ENCODE measurements around the gene TMEM187.

TMEM187 gene

DNA sequence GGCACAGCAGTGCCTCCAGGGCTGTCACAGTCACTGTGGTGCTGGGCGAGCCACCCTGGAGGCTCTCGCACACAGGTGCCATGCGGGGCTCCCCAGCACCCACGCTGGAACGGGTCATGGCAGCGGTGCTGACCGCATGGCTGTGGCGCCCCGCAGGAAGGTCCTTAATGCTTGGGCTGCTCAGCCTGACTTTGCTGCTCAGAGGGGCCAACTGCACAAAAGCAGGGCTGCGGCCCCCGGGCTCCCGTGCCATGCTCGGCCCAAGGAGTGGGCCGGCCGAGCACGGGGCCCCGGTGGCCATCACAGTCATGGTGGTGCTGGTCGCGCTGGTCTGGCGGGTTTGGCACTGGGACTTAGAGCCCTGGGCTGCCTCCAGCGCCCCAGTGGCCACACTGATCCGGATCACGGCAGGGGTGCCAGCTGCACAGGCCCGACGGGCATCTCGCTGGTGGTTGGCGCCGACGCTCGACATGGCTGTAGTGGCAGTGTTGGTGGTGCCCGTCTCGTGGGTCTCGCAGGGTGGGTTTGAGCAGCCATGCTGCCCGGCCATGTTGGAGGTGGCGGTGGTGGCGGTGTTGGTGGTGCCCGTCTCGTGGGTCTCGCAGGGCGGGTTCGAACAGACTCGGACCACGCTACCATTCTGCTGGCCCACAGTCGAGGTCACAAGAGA lies 17.9 kb upstream of the TMEM187 start:
- no peak for DNase-seq (ENCODE audit: extremely low read depth, low read depth)
- TF ChIP-seq, protein P1, sequence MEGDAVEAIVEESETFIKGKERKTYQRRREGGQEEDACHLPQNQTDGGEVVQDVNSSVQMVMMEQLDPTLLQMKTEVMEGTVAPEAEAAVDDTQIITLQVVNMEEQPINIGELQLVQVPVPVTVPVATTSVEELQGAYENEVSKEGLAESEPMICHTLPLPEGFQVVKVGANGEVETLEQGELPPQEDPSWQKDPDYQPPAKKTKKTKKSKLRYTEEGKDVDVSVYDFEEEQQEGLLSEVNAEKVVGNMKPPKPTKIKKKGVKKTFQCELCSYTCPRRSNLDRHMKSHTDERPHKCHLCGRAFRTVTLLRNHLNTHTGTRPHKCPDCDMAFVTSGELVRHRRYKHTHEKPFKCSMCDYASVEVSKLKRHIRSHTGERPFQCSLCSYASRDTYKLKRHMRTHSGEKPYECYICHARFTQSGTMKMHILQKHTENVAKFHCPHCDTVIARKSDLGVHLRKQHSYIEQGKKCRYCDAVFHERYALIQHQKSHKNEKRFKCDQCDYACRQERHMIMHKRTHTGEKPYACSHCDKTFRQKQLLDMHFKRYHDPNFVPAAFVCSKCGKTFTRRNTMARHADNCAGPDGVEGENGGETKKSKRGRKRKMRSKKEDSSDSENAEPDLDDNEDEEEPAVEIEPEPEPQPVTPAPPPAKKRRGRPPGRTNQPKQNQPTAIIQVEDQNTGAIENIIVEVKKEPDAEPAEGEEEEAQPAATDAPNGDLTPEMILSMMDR (IDR thresholded peaks at IDR 0.05; ENCODE audit: low read depth, low read length, missing control alignments), result no peak
- H3K4me3 ChIP-seq (replicated peaks; ENCODE audit: low read depth, low read length), result no peak overlapping the region

DNA sequence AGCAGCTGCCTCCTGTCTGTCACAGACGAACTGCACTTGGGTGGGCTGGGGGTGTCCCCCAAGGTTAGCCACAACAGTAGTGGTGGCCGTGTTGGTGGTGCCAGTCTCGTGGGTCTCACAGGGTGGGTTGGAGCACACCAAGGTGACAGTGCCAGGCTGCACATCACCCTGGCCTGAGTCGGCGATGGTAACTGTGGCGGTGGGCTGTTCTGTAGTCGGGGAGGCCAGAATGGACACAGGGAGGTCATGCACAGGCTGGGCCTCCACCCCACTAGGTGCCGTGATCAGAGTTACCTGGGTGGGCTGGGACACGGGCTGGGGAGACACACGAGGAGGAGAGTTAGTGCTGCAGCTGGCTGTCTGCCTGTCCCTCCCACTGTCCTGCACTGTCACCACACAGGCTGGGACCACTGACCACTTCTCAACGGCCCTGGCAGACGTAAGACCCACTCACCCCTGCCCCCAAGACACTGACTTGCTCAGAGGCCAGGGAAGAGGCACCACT lies 17.3 kb upstream of the TMEM187 start:
- TF ChIP-seq, protein P1 (IDR thresholded peaks at IDR 0.05; ENCODE audit: low read depth, low read length, missing control alignments), result no peak
- DNase-seq (ENCODE audit: extremely low read depth, low read depth), result no peak
- H3K4me3 ChIP-seq (replicated peaks; ENCODE audit: low read depth, low read length), result no peak overlapping the region

DNA sequence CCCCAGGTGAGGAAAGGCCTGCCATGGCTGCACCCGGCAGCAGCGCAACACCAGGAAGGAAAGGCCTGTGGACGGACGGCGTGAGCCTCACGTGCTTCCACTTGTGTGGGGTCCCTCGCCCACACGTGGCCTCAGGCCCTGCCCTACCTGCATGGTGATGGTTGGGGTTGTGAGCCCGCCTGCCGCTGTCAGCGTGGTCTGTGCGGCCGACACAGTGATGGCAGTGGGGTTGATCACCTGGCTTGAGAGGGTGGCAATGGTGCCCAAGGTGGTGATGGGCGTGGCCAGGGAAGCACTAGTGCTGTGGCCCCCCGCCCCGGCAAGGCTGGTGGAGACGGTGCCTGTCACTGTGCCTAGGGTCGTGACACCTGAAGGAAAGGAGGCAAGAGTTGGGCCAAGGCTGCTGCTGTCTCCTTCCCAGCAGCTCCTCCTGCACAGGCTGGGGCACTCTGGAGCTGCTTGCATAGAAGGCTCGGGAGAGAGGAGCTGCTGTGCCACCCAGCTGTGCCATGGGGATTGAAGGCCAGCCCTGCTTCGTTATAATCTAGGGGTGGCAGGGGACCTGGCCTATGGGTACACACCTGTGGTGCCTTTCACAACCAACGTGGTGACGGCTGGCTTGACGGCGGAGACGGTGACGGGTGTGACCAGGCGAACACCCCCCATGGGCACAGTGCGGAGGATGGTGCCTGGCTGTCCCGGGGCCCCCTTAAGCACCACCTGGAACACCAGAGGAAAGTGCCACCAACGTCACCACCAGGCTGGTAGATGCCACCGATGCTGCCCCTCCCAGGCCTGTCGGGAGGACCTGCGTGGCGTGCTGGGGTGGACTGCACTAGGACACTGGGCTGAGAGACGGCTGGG lies 16.3 kb upstream of the TMEM187 start:
- TF ChIP-seq, protein P1 (IDR thresholded peaks at IDR 0.05; ENCODE audit: low read depth, low read length, missing control alignments), result no peak
- H3K4me3 ChIP-seq (replicated peaks; ENCODE audit: low read depth, low read length), result no peak overlapping the region
- DNase-seq (ENCODE audit: extremely low read depth, low read depth), result no peak

DNA sequence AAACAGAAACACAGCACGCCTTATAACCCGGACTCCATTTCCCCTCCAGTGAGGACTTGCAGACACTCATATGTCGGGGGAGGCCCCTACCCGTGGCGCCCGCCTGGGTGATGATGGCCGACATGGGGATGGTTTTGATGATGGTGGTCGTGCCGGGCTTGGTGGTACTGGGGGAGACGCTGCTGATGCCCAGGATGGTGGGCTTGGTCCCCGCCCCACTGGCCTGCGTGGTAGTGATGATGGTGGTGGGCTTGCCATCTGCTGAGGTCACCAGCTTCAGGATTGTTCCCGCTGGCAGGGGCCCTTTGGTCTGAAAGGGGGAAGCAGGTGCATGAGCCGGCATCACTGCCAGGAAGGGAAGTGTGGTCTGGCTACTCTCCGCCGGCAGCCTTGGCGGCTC lies 15.3 kb upstream of the TMEM187 start:
- no peak overlapping the region for H3K4me3 ChIP-seq (replicated peaks; ENCODE audit: low read depth, low read length)
- no peak for DNase-seq (ENCODE audit: extremely low read depth, low read depth)
- TF ChIP-seq, protein P1 (IDR thresholded peaks at IDR 0.05; ENCODE audit: low read depth, low read length, missing control alignments), result no peak

DNA sequence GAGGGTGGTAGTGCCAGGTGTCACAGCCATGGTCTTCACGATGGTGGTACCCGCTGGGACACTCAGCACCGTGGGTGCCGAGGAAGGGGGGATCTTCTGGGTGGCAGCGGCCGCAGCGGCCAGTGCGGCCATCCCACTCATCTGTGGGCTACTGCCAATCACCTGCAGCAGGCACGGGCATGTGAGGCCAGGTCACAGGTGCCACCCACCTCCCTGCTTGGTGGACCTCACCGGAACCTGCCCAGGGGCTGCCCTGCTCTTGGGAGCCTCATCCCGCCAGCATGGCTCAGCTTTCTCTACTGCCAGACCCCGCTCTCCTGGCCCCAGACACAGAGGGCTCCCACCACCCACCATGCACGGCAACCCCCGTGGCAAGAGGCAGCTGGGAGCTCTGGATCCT lies 13.9 kb upstream of the TMEM187 start:
- TF ChIP-seq, protein P1 (IDR thresholded peaks at IDR 0.05; ENCODE audit: low read depth, low read length, missing control alignments), result no peak
- no peak for DNase-seq (ENCODE audit: extremely low read depth, low read depth)
- no peak overlapping the region for H3K4me3 ChIP-seq (replicated peaks; ENCODE audit: low read depth, low read length)

DNA sequence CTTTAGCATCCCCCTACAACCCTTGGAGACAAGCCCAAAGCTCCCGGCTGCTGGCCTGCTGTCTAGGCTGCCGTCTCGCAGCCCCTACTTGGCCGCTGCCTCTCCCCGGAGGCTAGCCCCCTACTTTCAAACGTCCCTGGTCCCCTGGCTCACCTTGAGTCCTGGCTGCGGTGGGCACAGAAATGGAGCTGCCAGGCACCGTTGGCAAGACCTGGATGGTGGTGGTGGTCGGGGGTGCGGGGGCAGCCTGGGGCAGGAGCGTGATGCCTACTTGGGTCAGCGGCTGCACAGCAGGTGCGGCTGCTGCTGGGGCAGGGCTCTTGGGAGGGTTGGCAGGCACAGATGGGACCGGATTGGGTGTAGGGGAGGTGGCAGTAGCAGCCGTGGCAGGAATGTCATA lies 12.9 kb upstream of the TMEM187 start:
- TF ChIP-seq, protein P1 (IDR thresholded peaks at IDR 0.05; ENCODE audit: low read depth, low read length, missing control alignments), result no peak
- no peak for DNase-seq (ENCODE audit: extremely low read depth, low read depth)
- H3K4me3 ChIP-seq (replicated peaks; ENCODE audit: low read depth, low read length), result no peak overlapping the region

All from HFF-Myc (cell line).